ENCODE measurements around the gene FREY1. TPM values are rescaled to one million over a fixed set of nuclear protein-coding genes. Genes with fewer than 3 reads are reported as not detected.

The FREY1 gene
- total and polyA plus RNA-seq, 2 donors from 2014 or later = 0.99 to 1.0 TPM

DNA sequence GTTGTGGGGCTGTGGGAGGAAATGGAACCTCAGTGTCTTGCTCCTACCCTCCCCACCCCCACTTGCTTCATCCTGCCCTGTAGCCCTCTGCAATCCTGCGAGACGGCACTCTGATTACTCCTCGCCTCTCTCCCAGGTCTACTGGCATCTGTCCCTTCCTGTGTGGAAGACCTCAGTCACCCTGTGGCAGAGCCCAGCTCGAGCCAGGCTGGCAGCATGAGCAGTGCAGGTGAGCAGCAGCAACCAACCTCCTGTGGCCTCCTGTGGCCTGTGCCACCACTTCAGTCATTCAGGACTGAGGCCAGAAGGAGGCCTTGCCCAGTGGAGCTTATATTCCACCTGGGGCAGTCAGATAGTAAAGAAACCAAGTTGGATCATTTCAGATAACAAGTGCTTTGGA lies 36.4 kb downstream of the FREY1 start:
- FAIRE-seq (no peak), DNase-seq (no peak)
- Histone ChIP-seq H3K9ac (ENCODE audit: low read length in 3 of 3) (no peak overlapping the region), H3K4me3 (ENCODE audit: low read length in 3 of 3) (no peak overlapping the region), H3K27me3 (ENCODE audit: control insufficient read depth, insufficient read depth, low read length) (no peaks in the 10 kb centered on the region), H3K36me3 (ENCODE audit: control insufficient read depth in 2 of 3, insufficient read depth in 3 of 3, low read length in 3 of 3) (peaks cover 7 to 77% (median 68%) of the 10 kb centered on the region in 3 donors), H3K4me1 (ENCODE audit: control insufficient read depth in 2 of 3, insufficient read depth in 2 of 3, low read depth in 1 of 3, low read length in 3 of 3) (no peaks in the 10 kb centered on the region), H3K27ac (ENCODE audit: low read depth in 2 of 2, low read length in 2 of 2) (no peak overlapping the region), H3K9me3 (ENCODE audit: control insufficient read depth in 2 of 3, insufficient read depth in 1 of 3, low read length in 3 of 3) (no peaks in the 10 kb centered on the region)
- intact Hi-C loops (cut with DNase I) = no loop called here
- TF ChIP-seq, protein P1, sequence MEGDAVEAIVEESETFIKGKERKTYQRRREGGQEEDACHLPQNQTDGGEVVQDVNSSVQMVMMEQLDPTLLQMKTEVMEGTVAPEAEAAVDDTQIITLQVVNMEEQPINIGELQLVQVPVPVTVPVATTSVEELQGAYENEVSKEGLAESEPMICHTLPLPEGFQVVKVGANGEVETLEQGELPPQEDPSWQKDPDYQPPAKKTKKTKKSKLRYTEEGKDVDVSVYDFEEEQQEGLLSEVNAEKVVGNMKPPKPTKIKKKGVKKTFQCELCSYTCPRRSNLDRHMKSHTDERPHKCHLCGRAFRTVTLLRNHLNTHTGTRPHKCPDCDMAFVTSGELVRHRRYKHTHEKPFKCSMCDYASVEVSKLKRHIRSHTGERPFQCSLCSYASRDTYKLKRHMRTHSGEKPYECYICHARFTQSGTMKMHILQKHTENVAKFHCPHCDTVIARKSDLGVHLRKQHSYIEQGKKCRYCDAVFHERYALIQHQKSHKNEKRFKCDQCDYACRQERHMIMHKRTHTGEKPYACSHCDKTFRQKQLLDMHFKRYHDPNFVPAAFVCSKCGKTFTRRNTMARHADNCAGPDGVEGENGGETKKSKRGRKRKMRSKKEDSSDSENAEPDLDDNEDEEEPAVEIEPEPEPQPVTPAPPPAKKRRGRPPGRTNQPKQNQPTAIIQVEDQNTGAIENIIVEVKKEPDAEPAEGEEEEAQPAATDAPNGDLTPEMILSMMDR (IDR thresholded peaks at IDR 0.05; ENCODE audit: borderline replicate concordance, extremely low read depth, insufficient read depth) = no peak

- no peak for DNase-seq
- Histone ChIP-seq H3K27me3 (ENCODE audit: control insufficient read depth, insufficient read depth, low read length) (no peaks in the 10 kb centered on the region), H3K4me3 (ENCODE audit: low read length in 3 of 3) (no peak overlapping the region), H3K9ac (ENCODE audit: low read length in 3 of 3) (no peak overlapping the region), H3K27ac (ENCODE audit: low read depth in 2 of 2, low read length in 2 of 2) (no peak overlapping the region), H3K4me1 (ENCODE audit: control insufficient read depth in 2 of 3, insufficient read depth in 2 of 3, low read depth in 1 of 3, low read length in 3 of 3) (no peaks in the 10 kb centered on the region), H3K36me3 (ENCODE audit: control insufficient read depth in 2 of 3, insufficient read depth in 3 of 3, low read length in 3 of 3) (peaks cover 7 to 77% (median 69%) of the 10 kb centered on the region in 3 donors), H3K9me3 (ENCODE audit: control insufficient read depth in 2 of 3, insufficient read depth in 1 of 3, low read length in 3 of 3) (no peaks in the 10 kb centered on the region)
- no peak for FAIRE-seq
- intact Hi-C loops (cut with DNase I) = no loop called here
- TF ChIP-seq, protein P1 (IDR thresholded peaks at IDR 0.05; ENCODE audit: borderline replicate concordance, extremely low read depth, insufficient read depth) = no peak
These were observed 37.5 kb downstream of the FREY1 start for GRCh38 chr11:45869551-45869950.

GRCh38 chr11:45864041-45864440 lies 43.0 kb downstream of the FREY1 start:
- Histone ChIP-seq H3K4me3 (ENCODE audit: low read length in 3 of 3) (no peak overlapping the region), H3K9me3 (ENCODE audit: control insufficient read depth in 2 of 3, insufficient read depth in 1 of 3, low read length in 3 of 3) (no peaks in the 10 kb centered on the region)

More at GRCh38 chr11:45864041-45864440, 43.0 kb downstream of the FREY1 start:
- H3K4me1 ChIP-seq (ENCODE audit: control insufficient read depth in 2 of 3, insufficient read depth in 2 of 3, low read depth in 1 of 3, low read length in 3 of 3) = peaks cover 0 to 13% (median 11%) of the 10 kb centered on the region in 3 donors
- no peaks in the 10 kb centered on the region for H3K27me3 ChIP-seq (ENCODE audit: control insufficient read depth, insufficient read depth, low read length)
- intact Hi-C loops (cut with DNase I) = no loop called here
- H3K27ac ChIP-seq (ENCODE audit: low read depth in 2 of 2, low read length in 2 of 2) = no peak overlapping the region
- DNase-seq (no peak), FAIRE-seq (no peak)
- H3K9ac ChIP-seq (ENCODE audit: low read length in 3 of 3) = no peak overlapping the region
- TF ChIP-seq, protein P1 (IDR thresholded peaks at IDR 0.05; ENCODE audit: borderline replicate concordance, extremely low read depth, insufficient read depth) = no peak
- peaks cover 13 to 79% (median 53%) of the 10 kb centered on the region in 3 donors for H3K36me3 ChIP-seq (ENCODE audit: control insufficient read depth in 2 of 3, insufficient read depth in 3 of 3, low read length in 3 of 3)

Measured in kidney (tissue), 14 donors.